Tibial artery (tissue), 4 donors: ENCODE measurements around the gene KCNJ6.

Experiments used
- DNase-seq, 2 donors: peaks; one replicate each; pipeline ENCODE4 v3.0.0-alpha.2; 2019
- H3K27ac ChIP-seq, 2 donors: fragments of 200-600 bp; sonication (generic) in 1 of 2; 1 replicate in 1 of 2; 2 replicates in 1 of 2; pipeline ENCODE4 v1.5.1; 2018 to 2019; ENCODE audit warnings: mild to moderate bottlenecking in 1 of 2
- H3K27me3 ChIP-seq, 2 donors: fragments of 200-600 bp; sonication (generic) in 1 of 2; one replicate each; pipeline versions ENCODE4 v1.5.1 to v1.6.0; 2016 to 2019
- H3K36me3 ChIP-seq, 3 donors: fragments of 200-600 bp; sonication (generic) in 2 of 3; one replicate each; pipeline ENCODE4 v1.5.1; 2016 to 2019; ENCODE audit warnings: mild to moderate bottlenecking in 2 of 3
- H3K4me1 ChIP-seq, 4 donors: fragments of 200-600 bp; sonication (generic) in 2 of 4; 1 replicate in 3 of 4; 2 replicates in 1 of 4; pipeline ENCODE4 v1.5.1; 2016 to 2019
- H3K4me3 ChIP-seq, 2 donors: fragments of 200-600 bp; sonication (generic) in 1 of 2; 1 replicate in 1 of 2; 2 replicates in 1 of 2; pipeline ENCODE4 v1.5.1; 2018 to 2019; ENCODE audit warnings: mild to moderate bottlenecking in 2 of 2
- H3K9me3 ChIP-seq, 3 donors: fragments of 200-600 bp; sonication (generic) in 1 of 3; one replicate each; pipeline ENCODE4 v1.5.1; 2016 to 2019
- CTCF ChIP-seq, 2 experiments: fragments of 200-600 bp in 1 of 2; fragments of 450-650 bp in 1 of 2; IDR thresholded peaks; one replicate each; pipeline ENCODE4 v1.5.1; 2017 to 2019; ENCODE audit warnings: antibody characterized with exemption in 2 of 2, mild to moderate bottlenecking in 1 of 2, moderate library complexity in 1 of 2
- intact Hi-C: fragments of 100-400 bp; cut with DNase I; formaldehyde crosslinking; loops from one replicate; pipeline ENCODE4 v1.15.0; 2023; ENCODE audit warnings: low total_unique reads

The KCNJ6 gene

GRCh38 chr21:37905291-37905690 is 11.0 kb downstream of the KCNJ6 start:
- Histone ChIP-seq H3K4me3 (no peak overlapping the region), H3K27ac (no peak overlapping the region), H3K27me3 (peaks cover 0 to 3% of the 10 kb centered on the region in 2 donors), H3K4me1 (no peaks in the 10 kb centered on the region), H3K9me3 (no peaks in the 10 kb centered on the region), H3K36me3 (no peaks in the 10 kb centered on the region)
- TF ChIP-seq CTCF (IDR thresholded peaks at IDR 0.05) = no peak
- intact Hi-C loops = no loop called here
- no peak for DNase-seq

- intact Hi-C loops = no loop called here
- TF ChIP-seq CTCF (IDR thresholded peaks at IDR 0.05) = no peak
These were observed 11.4 kb downstream of the KCNJ6 start for GRCh38 chr21:37904856-37905255.

GRCh38 chr21:37903396-37903795 is 12.9 kb downstream of the KCNJ6 start:
- Histone ChIP-seq H3K9me3 (no peaks in the 10 kb centered on the region), H3K27me3 (peaks cover 0 to 3% of the 10 kb centered on the region in 2 donors), H3K36me3 (no peaks in the 10 kb centered on the region), H3K4me1 (no peaks in the 10 kb centered on the region), H3K27ac (no peak overlapping the region), H3K4me3 (no peak overlapping the region)
- intact Hi-C loops = no loop called here
- no peak for TF ChIP-seq CTCF (IDR thresholded peaks at IDR 0.05)
- no peak for DNase-seq

More at GRCh38 chr21:37904856-37905255, 11.4 kb downstream of the KCNJ6 start:
- H3K9me3 ChIP-seq = no peaks in the 10 kb centered on the region
- peaks cover 0 to 3% of the 10 kb centered on the region in 2 donors for H3K27me3 ChIP-seq
- no peaks in the 10 kb centered on the region for H3K36me3 ChIP-seq
- H3K4me1 ChIP-seq = no peaks in the 10 kb centered on the region
- DNase-seq = no peak
- H3K4me3 ChIP-seq = no peak overlapping the region
- H3K27ac ChIP-seq = no peak overlapping the region

- no peaks in the 10 kb centered on the region for H3K4me1 ChIP-seq
- no peaks in the 10 kb centered on the region for H3K9me3 ChIP-seq
- no peak overlapping the region for H3K4me3 ChIP-seq
- intact Hi-C loops = no loop called here
- no peak for DNase-seq
- H3K27ac ChIP-seq = no peak overlapping the region
- H3K27me3 ChIP-seq = peaks cover 0 to 29% of the 10 kb centered on the region in 2 donors
- H3K36me3 ChIP-seq = no peaks in the 10 kb centered on the region
- TF ChIP-seq CTCF (IDR thresholded peaks at IDR 0.05) = no peak
These were observed 17.1 kb downstream of the KCNJ6 start for GRCh38 chr21:37899146-37899545.

GRCh38 chr21:37896788-37897187 is 19.5 kb downstream of the KCNJ6 start:
- H3K4me3 ChIP-seq = no peak overlapping the region
- H3K27ac ChIP-seq = no peak overlapping the region
- peaks cover 0 to 30% of the 10 kb centered on the region in 2 donors for H3K27me3 ChIP-seq
- intact Hi-C loops = no loop called here
- DNase-seq = no peak
- no peak for TF ChIP-seq CTCF (IDR thresholded peaks at IDR 0.05)
- no peaks in the 10 kb centered on the region for H3K36me3 ChIP-seq
- H3K9me3 ChIP-seq = no peaks in the 10 kb centered on the region
- H3K4me1 ChIP-seq = no peaks in the 10 kb centered on the region

- Histone ChIP-seq H3K4me3 (no peak overlapping the region), H3K9me3 (no peaks in the 10 kb centered on the region), H3K27ac (no peak overlapping the region), H3K4me1 (no peaks in the 10 kb centered on the region), H3K36me3 (no peaks in the 10 kb centered on the region), H3K27me3 (peaks cover 0 to 35% of the 10 kb centered on the region in 2 donors)
- no peak for TF ChIP-seq CTCF (IDR thresholded peaks at IDR 0.05)
- no peak for DNase-seq
- intact Hi-C loops = no loop called here
These were observed 24.3 kb downstream of the KCNJ6 start for GRCh38 chr21:37891972-37892371.
